Measurements from ENCODE around the gene HIP1R. TPM values are rescaled to one million over a fixed set of nuclear protein-coding genes. Genes with fewer than 3 reads are reported as not detected.

Gene HIP1R
- total RNA-seq, 1 experiment from 2014 or later, result 33.1 TPM

DNA sequence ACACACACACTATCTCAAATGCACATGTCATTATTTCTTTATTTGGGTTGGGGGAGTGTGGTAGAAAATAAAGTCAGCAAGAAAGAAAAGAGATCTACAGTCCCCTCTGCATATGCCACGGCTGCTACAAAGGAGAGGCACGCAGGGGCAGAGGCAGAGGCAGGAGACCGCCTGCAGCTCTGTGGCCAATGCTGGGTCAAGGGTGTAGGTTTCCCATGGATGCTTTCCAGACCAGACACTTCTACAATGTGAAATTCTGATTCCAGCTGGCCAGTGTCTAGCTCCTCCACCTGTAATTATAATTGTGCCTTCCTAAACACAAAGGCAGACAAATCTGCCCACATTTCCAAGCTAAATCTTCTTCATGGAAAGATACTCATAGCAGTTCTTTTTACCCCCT lies 41.5 kb downstream of the HIP1R start:
- Histone ChIP-seq H3K27me3 (ENCODE audit: insufficient read depth, low read depth) (no peaks in the 10 kb centered on the region), H3K4me1 (replicated peaks; ENCODE audit: insufficient read depth) (no peaks in the 10 kb centered on the region), H3K9me3 (ENCODE audit: insufficient read depth, low read depth) (no peaks in the 10 kb centered on the region), H3K36me3 (ENCODE audit: low read depth) (peaks cover 12% of the 10 kb centered on the region; the same call in 1 of the 2 replicates), H3K4me2 (no peak overlapping the region), H2AFZ (no peak overlapping the region), H3F3A (ENCODE audit: insufficient read depth, low read depth) (peaks cover 36% of the 10 kb centered on the region; the same call in 1 of the 2 replicates), H3K27ac (no peak overlapping the region; the same call in 1 of the 2 replicates), H4K20me1 (ENCODE audit: insufficient read depth) (peaks cover 82% of the 10 kb centered on the region), H3K79me2 (ENCODE audit: low read depth) (peaks cover 100% of the 10 kb centered on the region), H3K9me2 (ENCODE audit: insufficient read depth) (no peaks in the 10 kb centered on the region), H3K4me3 (no peak overlapping the region)
- no TSS peak for BruUV-seq (replicated peaks)
- no peak for DNase-seq
- TF ChIP-seq, protein P1, sequence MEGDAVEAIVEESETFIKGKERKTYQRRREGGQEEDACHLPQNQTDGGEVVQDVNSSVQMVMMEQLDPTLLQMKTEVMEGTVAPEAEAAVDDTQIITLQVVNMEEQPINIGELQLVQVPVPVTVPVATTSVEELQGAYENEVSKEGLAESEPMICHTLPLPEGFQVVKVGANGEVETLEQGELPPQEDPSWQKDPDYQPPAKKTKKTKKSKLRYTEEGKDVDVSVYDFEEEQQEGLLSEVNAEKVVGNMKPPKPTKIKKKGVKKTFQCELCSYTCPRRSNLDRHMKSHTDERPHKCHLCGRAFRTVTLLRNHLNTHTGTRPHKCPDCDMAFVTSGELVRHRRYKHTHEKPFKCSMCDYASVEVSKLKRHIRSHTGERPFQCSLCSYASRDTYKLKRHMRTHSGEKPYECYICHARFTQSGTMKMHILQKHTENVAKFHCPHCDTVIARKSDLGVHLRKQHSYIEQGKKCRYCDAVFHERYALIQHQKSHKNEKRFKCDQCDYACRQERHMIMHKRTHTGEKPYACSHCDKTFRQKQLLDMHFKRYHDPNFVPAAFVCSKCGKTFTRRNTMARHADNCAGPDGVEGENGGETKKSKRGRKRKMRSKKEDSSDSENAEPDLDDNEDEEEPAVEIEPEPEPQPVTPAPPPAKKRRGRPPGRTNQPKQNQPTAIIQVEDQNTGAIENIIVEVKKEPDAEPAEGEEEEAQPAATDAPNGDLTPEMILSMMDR (conservative IDR thresholded peaks at IDR 0.05), result no peak
- TF ChIP-seq EZH2 (IDR thresholded peaks at IDR 0.05; ENCODE audit: low read depth), result no peak
- POLR2A ChIA-PET (ENCODE audit: unreplicated experiment), result no interaction called here
- CTCF ChIA-PET, result no interaction called here
- intact Hi-C loops (cut with micrococcal nuclease; ENCODE audit: unreplicated experiment), result no loop called here

DNA sequence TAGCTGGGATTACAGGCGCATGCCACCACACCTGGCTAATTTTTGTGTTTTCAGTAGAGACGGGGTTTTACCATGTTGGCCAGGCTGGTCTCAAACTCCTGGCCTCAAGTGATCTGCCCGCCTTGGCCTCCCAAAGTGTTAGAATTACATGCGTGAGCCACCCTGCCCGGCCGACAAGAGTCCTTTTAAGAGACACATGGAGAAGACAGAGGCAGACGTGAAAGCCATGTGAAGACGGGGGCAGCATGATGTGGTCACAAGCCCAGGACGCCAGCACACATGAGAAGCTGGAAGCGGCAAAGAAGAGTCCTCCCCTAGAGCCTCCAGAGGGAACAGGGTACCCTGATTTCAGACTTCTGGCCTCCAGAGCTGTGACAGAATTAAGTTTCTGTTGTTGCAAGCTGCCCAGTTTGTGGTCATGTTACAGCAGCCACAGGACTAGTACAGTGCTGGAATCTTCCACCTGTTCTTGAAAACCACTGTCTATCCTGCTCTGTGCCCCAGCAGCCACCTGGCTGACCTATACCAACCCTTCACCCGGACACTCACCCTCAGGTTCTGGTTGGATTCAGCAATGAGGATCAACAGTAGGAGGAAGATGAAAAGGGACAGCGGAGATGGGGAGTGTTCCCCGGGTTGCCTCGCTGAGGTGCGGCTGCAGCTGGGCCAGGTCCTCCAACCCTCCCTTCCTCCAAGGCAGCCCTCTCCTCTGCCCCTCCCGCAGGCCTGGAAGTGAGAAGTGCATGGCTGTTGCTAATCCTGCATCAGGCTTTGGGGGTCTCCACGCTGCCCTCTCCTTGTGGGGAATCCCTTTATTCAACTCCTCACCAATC lies 43.7 kb downstream of the HIP1R start:
- CTCF ChIA-PET, result interaction anchor here (0.6 kb wide), 1 partner anchor 86 kb away, joined by 6 read pairs; no protein-coding TSS in a partner anchor
- H3F3A ChIP-seq (ENCODE audit: insufficient read depth, low read depth), result peaks cover 20% of the 10 kb centered on the region; the same call in 1 of the 2 replicates

DNA sequence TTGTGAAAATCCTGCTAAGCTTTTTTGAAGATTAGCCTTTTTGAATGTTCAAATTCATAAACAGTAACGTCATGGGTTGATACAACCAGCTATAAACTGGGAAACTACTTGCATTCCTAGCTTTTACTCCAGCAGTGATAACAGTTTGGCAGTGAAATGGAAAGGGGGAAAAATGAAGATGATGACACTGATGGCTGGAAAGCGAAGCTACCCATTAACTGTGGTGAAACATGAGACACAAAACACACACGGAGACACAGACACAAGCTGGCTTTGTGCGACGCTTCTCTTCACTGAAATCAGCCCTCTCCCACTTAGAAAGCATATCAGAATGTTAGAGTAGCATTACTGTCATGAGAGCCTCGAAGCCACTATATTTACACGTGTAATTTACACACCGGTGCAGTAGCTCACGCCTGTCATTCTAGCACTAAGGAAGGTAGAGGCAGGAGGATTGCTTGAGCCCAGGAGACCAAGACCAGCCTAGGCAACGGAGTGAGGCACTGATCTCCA lies 45.0 kb downstream of the HIP1R start:
- POLR2A ChIA-PET (ENCODE audit: unreplicated experiment), result no interaction called here
- peaks cover 100% of the 10 kb centered on the region for H3K79me2 ChIP-seq (ENCODE audit: low read depth)
- H2AFZ ChIP-seq, result no peak overlapping the region
- no peak overlapping the region for H3K4me2 ChIP-seq
- no peak overlapping the region for H3K4me3 ChIP-seq
- no TSS peak for BruUV-seq (replicated peaks)
- no peak overlapping the region for H3K27ac ChIP-seq
- no peak for DNase-seq
- H3K4me1 ChIP-seq (replicated peaks; ENCODE audit: insufficient read depth), result 0 out of 2 replicates have a peak, but pooled peaks cover 12% of the 10 kb centered on the region
- no peaks in the 10 kb centered on the region for H3K9me3 ChIP-seq (ENCODE audit: insufficient read depth, low read depth)
- no peaks in the 10 kb centered on the region for H3K27me3 ChIP-seq (ENCODE audit: insufficient read depth, low read depth)
- peaks cover 12% of the 10 kb centered on the region; the same call in 1 of the 2 replicates for H3K36me3 ChIP-seq (ENCODE audit: low read depth)
- CTCF ChIA-PET, result no interaction called here
- peaks cover 67% of the 10 kb centered on the region for H4K20me1 ChIP-seq (ENCODE audit: insufficient read depth)
- H3F3A ChIP-seq (ENCODE audit: insufficient read depth, low read depth), result peaks cover 16% of the 10 kb centered on the region; the same call in 1 of the 2 replicates
- H3K9me2 ChIP-seq (ENCODE audit: insufficient read depth), result no peaks in the 10 kb centered on the region
- TF ChIP-seq, protein P1 (conservative IDR thresholded peaks at IDR 0.05), result no peak
- intact Hi-C loops (cut with micrococcal nuclease; ENCODE audit: unreplicated experiment), result no loop called here

More for the DNA sequence above, 43.7 kb downstream of the HIP1R start:
- intact Hi-C loops (cut with micrococcal nuclease; ENCODE audit: unreplicated experiment), result no loop called here
- Histone ChIP-seq H4K20me1 (ENCODE audit: insufficient read depth) (peaks cover 75% of the 10 kb centered on the region), H3K9me3 (ENCODE audit: insufficient read depth, low read depth) (no peaks in the 10 kb centered on the region), H3K27me3 (ENCODE audit: insufficient read depth, low read depth) (no peaks in the 10 kb centered on the region), H2AFZ (no peak overlapping the region), H3K36me3 (ENCODE audit: low read depth) (peaks cover 12% of the 10 kb centered on the region; the same call in 1 of the 2 replicates), H3K4me1 (replicated peaks; ENCODE audit: insufficient read depth) (0 out of 2 replicates have a peak, but pooled peaks cover 2% of the 10 kb centered on the region), H3K79me2 (ENCODE audit: low read depth) (peaks cover 100% of the 10 kb centered on the region), H3K27ac (no peak overlapping the region), H3K4me3 (no peak overlapping the region), H3K9me2 (ENCODE audit: insufficient read depth) (no peaks in the 10 kb centered on the region), H3K4me2 (no peak overlapping the region)
- no peak for TF ChIP-seq EZH2 (IDR thresholded peaks at IDR 0.05; ENCODE audit: low read depth)
- TF ChIP-seq, protein P1 (conservative IDR thresholded peaks at IDR 0.05), result no peak
- POLR2A ChIA-PET (ENCODE audit: unreplicated experiment), result no interaction called here
- BruUV-seq (replicated peaks), result no TSS peak
- no peak for DNase-seq

Data from PC-9 (cell line).